Upper lobe of right lung (tissue), 1 donor: ENCODE results near the gene POSTN. TPM values are rescaled to one million over a fixed set of nuclear protein-coding genes. Genes with fewer than 3 reads are reported as not detected.

ENCODE experiments used
- ATAC-seq: fragments of 200-7000 bp; cut with Tn5 transposase; one replicate; pipeline ENCODE4 v1.9.1; 2020; ENCODE audit warnings: mild to moderate bottlenecking, moderate library complexity
- DNase-seq: peaks from one replicate; pipeline ENCODE4 v3.0.0-alpha.2; 2020
- H3K27ac ChIP-seq: fragments of 200-600 bp; one replicate; pipeline ENCODE4 v1.8.0; 2022
- H3K27me3 ChIP-seq: fragments of 200-600 bp; one replicate; pipeline ENCODE4 v1.8.0; 2022; ENCODE audit warnings: mild to moderate bottlenecking
- H3K36me3 ChIP-seq: fragments of 200-600 bp; one replicate; pipeline ENCODE4 v1.8.0; 2022
- H3K4me1 ChIP-seq: fragments of 200-600 bp; one replicate; pipeline ENCODE4 v1.8.0; 2022
- H3K4me3 ChIP-seq: fragments of 200-600 bp; one replicate; pipeline ENCODE4 v1.8.0; 2022; ENCODE audit warnings: mild to moderate bottlenecking
- H3K9me3 ChIP-seq: fragments of 200-600 bp; one replicate; pipeline ENCODE4 v1.8.0; 2022
- intact Hi-C: fragments of 100-400 bp; cut with DNase I; formaldehyde crosslinking; loops from one replicate; pipeline ENCODE4 v1.11.0; 2022
- total RNA-seq: library from RNA; stranded (reverse); fragmentation: NEBNext Ultra II Directional; extraction: Animal tissue kit (Norgen Biotek cat#: 25700); gene quantifications from one replicate; pipeline ENCODE4 v1.2.1, GENCODE V29; 2021
- TF ChIP-seq, protein P1 (sequence below): fragments of 200-600 bp; IDR thresholded peaks from one replicate; pipeline ENCODE4 v1.8.0; 2022; ENCODE audit warnings: antibody characterized with exemption
- donor health status: DM: no; HTN: yes; CAD: no; lungs with severe emphysema.

POSTN gene
- total RNA-seq, 1 donor from 2014 or later: 96.9 TPM

DNA sequence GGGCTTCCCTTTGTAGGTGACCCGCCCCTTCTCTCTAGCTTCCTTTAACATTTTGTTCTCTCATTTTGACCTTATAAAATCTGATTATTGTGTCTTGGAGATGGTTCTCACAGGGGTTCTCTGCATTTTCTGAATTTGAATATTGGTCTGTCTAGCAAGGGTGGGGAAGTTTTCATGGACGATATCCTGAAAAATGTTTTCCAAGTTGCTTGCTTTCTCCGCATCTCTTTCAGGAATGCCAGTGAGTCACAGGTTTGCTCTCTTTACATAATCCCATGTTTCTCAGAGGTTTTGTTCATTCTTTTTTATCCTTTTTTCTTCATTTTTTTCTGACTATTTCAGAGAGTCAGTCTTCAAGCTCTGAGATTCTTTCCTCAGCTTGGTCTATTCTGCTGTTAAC lies 53.6 kb downstream of the POSTN start:
- Histone ChIP-seq H3K9me3 (no peaks in the 10 kb centered on the region), H3K4me1 (no peaks in the 10 kb centered on the region), H3K4me3 (no peak overlapping the region), H3K27me3 (no peaks in the 10 kb centered on the region), H3K36me3 (no peaks in the 10 kb centered on the region), H3K27ac (no peak overlapping the region)
- DNase-seq: no peak
- TF ChIP-seq, protein P1, sequence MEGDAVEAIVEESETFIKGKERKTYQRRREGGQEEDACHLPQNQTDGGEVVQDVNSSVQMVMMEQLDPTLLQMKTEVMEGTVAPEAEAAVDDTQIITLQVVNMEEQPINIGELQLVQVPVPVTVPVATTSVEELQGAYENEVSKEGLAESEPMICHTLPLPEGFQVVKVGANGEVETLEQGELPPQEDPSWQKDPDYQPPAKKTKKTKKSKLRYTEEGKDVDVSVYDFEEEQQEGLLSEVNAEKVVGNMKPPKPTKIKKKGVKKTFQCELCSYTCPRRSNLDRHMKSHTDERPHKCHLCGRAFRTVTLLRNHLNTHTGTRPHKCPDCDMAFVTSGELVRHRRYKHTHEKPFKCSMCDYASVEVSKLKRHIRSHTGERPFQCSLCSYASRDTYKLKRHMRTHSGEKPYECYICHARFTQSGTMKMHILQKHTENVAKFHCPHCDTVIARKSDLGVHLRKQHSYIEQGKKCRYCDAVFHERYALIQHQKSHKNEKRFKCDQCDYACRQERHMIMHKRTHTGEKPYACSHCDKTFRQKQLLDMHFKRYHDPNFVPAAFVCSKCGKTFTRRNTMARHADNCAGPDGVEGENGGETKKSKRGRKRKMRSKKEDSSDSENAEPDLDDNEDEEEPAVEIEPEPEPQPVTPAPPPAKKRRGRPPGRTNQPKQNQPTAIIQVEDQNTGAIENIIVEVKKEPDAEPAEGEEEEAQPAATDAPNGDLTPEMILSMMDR: no peak
- intact Hi-C loops: no loop called here
- no peak for ATAC-seq

DNA sequence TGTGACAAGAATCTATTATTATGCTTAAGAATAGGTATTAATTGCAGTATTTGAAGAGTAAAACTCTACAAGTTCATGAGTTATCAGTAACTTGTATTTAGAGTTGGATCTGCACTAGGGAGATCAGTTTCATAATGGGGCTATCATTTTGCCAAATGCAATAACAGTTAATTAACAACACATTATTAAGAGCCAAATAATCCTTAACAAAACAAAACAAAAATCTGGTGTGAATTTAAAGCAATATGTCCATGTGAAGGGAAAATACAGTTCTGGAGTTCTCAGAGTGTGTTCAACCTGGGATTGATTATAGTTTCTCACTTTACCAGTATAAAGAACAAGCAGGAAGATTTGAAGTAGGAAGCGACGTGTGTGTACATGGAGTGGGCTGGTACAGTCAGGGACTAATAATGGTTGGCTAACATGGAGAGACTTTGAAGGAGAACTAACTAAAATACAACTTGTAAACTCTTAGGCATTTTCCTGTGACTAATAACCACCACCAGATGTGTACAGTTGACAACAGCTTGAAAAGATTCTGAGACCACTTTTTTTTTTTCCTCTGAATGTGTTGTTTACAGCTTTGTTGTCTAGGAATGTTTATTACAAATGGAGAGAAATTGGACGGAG lies 58.5 kb downstream of the POSTN start:
- Histone ChIP-seq H3K4me1 (no peaks in the 10 kb centered on the region), H3K9me3 (no peaks in the 10 kb centered on the region), H3K4me3 (no peak overlapping the region), H3K36me3 (no peaks in the 10 kb centered on the region), H3K27ac (no peak overlapping the region), H3K27me3 (no peaks in the 10 kb centered on the region)
- ATAC-seq (no peak), DNase-seq (no peak)
- intact Hi-C loops: no loop called here
- TF ChIP-seq, protein P1: no peak

- Histone ChIP-seq H3K27me3 (no peaks in the 10 kb centered on the region), H3K4me3 (no peak overlapping the region), H3K27ac (no peak overlapping the region), H3K36me3 (no peaks in the 10 kb centered on the region), H3K9me3 (no peaks in the 10 kb centered on the region), H3K4me1 (no peaks in the 10 kb centered on the region)
- TF ChIP-seq, protein P1: no peak
- no peak for ATAC-seq
- intact Hi-C loops: no loop called here
- DNase-seq: no peak
Observed at GRCh38 chr13:37539170-37539569, 59.4 kb downstream of the POSTN start.

DNA sequence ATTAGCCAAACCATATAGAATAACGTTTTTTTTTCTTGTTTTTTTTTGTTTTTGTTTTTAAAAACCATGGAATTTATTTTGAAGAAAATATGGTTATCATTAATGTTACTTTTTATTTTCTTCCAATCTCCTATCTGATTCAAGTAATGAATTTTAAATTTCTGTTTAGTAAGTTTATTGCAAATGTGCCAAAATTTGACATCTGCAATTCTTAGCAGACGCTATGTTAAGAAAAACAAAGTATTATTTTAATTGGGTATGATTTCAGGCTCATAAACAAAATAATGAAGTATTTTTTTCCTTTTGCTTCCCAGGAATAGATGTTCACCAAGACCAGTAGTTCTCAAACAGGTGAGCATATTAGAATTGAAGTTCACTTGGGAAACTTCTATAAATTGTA lies 63.1 kb downstream of the POSTN start:
- intact Hi-C loops: no loop called here
- ATAC-seq: no peak
- Histone ChIP-seq H3K4me1 (no peaks in the 10 kb centered on the region), H3K9me3 (no peaks in the 10 kb centered on the region), H3K36me3 (no peaks in the 10 kb centered on the region), H3K27me3 (no peaks in the 10 kb centered on the region), H3K4me3 (no peak overlapping the region), H3K27ac (no peak overlapping the region)
- no peak for DNase-seq
- TF ChIP-seq, protein P1: no peak

- H3K4me1 ChIP-seq: no peaks in the 10 kb centered on the region
- no peaks in the 10 kb centered on the region for H3K27me3 ChIP-seq
- TF ChIP-seq, protein P1: no peak
- no peaks in the 10 kb centered on the region for H3K9me3 ChIP-seq
- DNase-seq: no peak
- intact Hi-C loops: no loop called here
- H3K27ac ChIP-seq: no peak overlapping the region
- no peaks in the 10 kb centered on the region for H3K36me3 ChIP-seq
- no peak for ATAC-seq
- H3K4me3 ChIP-seq: no peak overlapping the region
Observed at GRCh38 chr13:37534676-37535075, 63.9 kb downstream of the POSTN start.

DNA sequence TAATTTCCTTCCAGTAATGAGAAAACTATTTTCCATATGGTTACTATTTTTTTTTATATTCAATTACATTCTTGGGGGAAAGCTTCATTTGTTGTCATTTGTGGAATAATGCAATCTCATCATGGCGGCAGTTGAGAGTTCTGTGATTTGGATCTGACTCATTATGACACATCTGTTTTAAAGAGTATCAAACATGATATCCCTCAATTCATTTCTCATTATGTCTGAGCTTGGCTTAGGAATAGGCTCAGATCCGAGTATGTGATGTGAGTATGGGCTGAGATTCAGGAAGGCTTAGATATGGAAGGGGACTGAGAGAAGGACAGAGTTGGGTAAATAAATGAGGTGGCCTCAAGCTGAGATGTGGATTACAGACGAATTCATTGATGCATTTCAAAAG lies 64.4 kb downstream of the POSTN start:
- H3K4me3 ChIP-seq: no peak overlapping the region
- intact Hi-C loops: no loop called here
- H3K9me3 ChIP-seq: no peaks in the 10 kb centered on the region
- no peaks in the 10 kb centered on the region for H3K4me1 ChIP-seq
- no peak overlapping the region for H3K27ac ChIP-seq
- no peak for ATAC-seq
- TF ChIP-seq, protein P1: no peak
- no peaks in the 10 kb centered on the region for H3K36me3 ChIP-seq
- DNase-seq: no peak
- H3K27me3 ChIP-seq: no peaks in the 10 kb centered on the region
